Mucosa of gallbladder (tissue), 1 donor: Measurements from ENCODE around the gene ZNF747. TPM values are rescaled to one million over a fixed set of nuclear protein-coding genes. Genes with fewer than 3 reads are reported as not detected.

ENCODE experiments used
- DNase-seq: peaks from one replicate; pipeline ENCODE4 v3.0.0-alpha.2; 2020; ENCODE audit warnings: low spot score
- total RNA-seq: library from RNA; stranded (reverse); gene quantifications from one replicate; pipeline ENCODE4 v1.2.1, GENCODE V29; 2021
- donor health status: DM: no; HTN: no; CAD: no.

ZNF747 gene
- total RNA-seq, 1 donor from 2014 or later = 11.9 TPM

DNA sequence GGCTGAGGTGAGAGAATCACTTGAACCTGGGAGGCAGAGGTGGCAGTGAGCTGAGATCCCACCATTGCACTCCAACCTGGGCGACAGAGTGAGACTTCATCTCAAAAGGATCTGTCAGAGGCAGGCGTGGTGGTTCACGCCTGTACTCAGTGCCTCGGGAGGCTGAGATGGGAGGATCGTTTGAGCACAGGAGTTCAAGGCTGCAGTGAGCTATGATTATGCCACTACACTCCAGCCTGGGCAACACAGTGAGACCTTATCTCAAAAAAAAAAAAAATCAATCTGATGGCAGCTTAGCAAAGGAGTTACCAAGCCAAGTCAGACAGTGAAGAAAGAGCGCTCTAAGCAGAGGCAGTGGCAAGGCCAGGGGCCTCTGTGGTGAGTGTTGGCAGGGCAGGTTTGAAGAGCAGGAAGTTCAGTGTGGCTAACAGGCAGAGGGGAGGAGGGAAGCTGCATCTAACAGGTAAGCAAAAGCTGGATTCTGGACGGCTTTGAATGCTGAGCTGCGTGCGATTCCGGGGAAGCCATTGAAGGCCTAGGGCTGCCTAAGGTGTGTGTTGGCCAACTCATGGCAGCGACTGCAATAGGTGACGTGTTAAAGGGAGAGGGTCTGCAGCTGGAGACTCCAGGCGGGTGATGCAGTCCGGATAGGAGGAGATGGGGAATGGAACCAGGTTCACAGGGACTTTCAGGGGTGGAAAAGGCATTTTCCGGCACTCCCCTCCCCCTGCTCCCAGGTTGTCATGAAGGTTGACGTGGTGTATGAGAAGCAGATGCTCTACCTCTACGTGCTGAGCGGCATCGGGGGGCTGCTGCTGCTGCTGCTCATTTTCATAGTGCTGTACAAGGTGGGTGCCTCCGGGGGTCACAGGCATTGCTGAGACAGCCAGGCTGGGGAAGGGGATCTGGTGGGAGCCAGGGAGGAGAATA is 15.3 kb downstream of the ZNF747 start:
- DNase-seq = no peak

- no peak for DNase-seq
These were observed 16.1 kb downstream of the ZNF747 start for GRCh38 chr16:30518552-30518951.

- DNase-seq = no peak
These were observed 19.4 kb downstream of the ZNF747 start for GRCh38 chr16:30515275-30515674.

- no peak for DNase-seq
These were observed 23.1 kb downstream of the ZNF747 start for GRCh38 chr16:30511509-30511908.

GRCh38 chr16:30510376-30510938 is 24.2 kb downstream of the ZNF747 start:
- DNase-seq = no peak

GRCh38 chr16:30509081-30509765 is 25.4 kb downstream of the ZNF747 start:
- no peak for DNase-seq

DNA sequence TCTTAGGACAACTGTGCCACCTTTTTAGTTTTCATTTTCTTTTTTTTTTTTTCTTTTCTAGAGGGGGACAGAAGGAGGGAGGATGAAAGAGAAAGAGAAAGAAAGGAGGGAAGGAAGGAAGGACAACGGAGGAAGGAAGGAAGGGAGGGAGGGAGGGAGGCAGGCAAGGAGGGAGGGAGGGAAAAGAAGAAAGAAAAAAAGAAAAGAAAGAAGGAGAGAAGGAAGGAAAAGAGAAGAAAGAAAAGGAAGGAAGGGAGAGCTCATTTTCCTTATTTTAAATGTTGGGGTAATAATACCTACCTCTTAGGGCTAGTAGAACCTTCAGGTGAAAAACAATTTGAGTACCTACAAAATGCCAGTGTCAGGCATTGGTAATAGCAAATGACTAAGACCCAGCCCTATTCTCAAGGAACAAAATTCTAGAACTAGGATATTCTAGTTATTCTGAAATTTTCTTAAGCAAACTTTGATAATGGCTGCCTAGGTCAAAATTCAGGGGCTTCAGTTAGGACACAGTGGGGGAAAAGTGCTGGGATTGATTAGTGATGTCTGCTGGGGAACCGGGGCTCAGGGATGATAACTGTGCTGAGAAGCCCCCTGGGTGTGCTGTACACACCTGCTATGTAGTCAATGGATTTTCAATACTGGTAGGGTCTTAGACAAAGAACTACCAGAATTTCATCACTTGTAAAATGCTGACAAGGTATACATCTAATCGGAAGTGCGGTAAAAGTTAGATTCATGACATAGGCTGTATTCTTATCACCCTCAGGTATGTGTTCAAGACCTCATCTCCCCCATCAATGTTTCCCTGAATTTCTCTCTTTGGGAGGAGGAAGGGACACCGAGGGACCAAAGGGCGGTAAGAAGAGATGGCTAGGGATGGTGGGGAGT is 31.0 kb downstream of the ZNF747 start:
- DNase-seq = no peak

- DNase-seq = no peak
These were observed 35.4 kb downstream of the ZNF747 start for GRCh38 chr16:30499284-30499683.

DNA sequence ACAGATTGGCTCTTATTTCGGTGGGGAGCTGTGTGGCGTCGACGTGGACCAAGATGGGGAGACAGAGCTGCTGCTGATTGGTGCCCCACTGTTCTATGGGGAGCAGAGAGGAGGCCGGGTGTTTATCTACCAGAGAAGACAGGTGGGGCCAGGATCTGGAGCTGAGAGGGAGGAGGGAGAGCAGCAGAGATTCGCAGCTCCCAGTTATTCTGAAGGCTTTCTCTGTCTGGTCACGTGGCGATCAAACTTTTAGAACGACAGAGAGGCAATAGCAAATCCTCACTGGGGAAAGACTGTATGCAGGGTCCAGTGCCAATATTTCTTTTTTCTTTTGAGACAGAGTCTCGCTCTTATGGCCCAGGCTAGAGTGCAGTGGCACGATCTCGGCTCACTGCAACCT is 39.9 kb downstream of the ZNF747 start:
- DNase-seq = no peak

DNA sequence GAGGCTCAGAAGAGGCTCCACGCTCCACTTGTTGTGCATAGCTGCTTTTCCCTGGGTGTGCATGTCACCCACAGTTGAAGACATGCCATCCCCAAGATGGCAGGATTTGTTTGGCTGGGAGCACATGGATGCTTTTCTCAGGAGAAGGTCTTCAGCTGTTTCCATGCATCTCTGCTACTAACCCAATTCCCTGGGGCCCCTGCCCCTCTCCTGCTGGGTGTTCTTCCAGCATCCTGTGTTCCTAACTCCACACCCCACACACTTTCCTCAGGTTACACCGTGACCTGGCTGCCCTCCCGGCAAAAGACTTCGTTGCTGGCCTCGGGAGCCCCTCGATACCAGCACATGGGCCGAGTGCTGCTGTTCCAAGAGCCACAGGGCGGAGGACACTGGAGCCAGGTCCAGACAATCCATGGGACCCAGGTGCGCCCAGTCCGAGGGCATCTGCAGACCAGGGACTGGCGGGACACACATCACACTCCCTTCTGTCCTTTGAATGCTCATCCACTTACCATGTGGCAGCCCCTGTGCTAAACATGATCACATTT is 40.6 kb downstream of the ZNF747 start:
- no peak for DNase-seq

GRCh38 chr16:30491744-30492308 is 42.8 kb downstream of the ZNF747 start:
- DNase-seq = peak; percentile 72

DNA sequence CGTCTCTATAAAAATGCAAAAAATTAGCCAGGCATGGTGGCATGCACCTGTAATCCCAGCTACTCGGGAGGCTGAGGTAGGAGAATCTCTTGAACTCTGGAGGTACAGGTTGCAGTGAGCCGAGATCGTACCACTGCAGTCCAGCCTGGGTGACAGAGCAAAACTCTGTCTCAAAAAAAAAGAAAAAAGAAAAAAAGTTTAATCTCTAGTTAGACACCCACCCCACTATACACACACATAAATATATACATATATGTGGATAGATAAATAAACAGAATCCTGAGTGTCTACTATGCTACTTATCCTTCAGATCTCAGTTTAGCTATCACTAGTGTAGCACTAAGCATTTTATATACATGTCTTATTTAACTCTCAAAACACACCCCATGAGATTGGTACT is 43.4 kb downstream of the ZNF747 start:
- DNase-seq = no peak

GRCh38 chr16:30490210-30490609 is 44.4 kb downstream of the ZNF747 start:
- no peak for DNase-seq

GRCh38 chr16:30488764-30489605 is 45.7 kb downstream of the ZNF747 start:
- DNase-seq = no peak

GRCh38 chr16:30485818-30486436 is 48.7 kb downstream of the ZNF747 start:
- DNase-seq = no peak

DNA sequence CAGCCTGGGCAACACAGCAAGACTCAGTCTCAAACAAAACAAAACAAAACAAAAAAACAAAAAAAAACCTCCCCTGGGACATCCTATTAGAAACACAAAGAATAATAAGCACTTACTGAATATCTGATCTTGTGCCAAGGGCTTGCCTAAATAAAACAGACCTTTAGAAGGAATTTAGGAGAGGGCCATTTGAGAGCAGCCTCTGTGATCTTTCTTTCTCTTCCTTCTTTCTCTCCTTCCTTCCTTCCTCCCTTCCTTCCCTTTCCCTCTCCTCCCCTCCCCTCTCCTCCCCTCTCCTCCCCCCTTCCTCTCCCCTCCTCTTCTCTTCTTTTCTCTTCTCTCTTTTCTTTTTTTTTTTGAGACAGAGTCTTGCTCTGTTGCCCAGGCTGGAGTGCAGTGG is 49.8 kb downstream of the ZNF747 start:
- DNase-seq = no peak

- DNase-seq = no peak
These were observed 52.3 kb downstream of the ZNF747 start for GRCh38 chr16:30482366-30482765.

DNA sequence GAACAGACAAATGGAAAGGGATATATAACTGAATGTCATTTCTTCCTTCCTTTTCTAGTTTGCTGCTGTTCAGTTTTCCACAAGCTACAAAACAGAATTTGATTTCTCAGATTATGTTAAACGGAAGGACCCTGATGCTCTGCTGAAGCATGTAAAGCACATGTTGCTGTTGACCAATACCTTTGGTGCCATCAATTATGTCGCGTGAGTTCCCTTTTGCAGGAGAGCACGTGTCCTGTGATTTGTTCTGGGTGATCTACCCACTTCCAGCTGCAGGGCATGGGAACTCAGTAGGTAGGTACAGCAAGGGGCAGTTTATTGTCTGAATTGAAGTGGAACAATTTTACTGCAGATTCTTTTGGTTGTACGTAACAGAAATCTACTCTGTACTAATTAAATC is 53.3 kb downstream of the ZNF747 start:
- no peak for DNase-seq
